Measurements from ENCODE around the gene CFAP299.
"Not testable (repeated sequence)": the region's sequence is repeated elsewhere in the genome, so short reads cannot be mapped to it uniquely, and the experiment has no call there.

The CFAP299 gene

DNA sequence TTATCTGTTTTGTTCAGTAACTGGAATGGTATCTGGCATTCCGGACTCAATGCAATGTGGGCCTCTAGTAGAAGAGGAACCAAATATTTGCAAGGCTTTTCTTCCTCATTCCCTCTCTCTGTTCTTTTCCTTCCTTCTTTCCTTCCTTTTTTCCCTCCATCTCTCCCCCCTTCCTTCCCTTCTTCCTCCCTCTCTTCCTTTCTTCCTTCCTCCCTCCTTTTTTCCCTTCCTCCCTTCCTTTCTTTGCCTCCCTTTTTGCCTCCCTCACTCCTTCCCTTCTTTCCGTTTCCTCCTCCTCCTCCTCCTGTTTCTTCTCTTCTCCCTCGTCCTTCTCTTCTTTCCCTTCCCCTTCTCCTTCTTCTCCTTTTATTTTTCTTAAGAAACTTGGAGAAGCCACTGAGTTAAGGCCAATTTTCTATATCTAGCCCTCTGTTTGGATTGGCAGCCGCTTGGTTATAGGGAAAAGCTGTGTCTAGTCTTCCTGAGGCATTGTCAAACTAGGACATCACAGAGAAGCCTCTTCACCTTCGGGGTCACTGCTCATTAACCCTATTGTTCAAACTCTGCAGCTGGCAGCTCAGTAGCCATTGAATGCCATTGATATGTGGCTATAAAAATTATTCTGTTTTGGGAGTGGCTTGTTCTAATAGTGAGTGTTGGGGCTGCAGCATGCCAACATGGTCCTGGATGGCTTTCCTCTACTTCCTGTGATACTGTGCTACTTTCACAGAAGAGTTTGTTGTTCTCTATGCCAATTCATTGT lies 95.9 kb downstream of the CFAP299 start:
- no peak overlapping the region for H3K9ac ChIP-seq (ENCODE audit: low read length)

DNA sequence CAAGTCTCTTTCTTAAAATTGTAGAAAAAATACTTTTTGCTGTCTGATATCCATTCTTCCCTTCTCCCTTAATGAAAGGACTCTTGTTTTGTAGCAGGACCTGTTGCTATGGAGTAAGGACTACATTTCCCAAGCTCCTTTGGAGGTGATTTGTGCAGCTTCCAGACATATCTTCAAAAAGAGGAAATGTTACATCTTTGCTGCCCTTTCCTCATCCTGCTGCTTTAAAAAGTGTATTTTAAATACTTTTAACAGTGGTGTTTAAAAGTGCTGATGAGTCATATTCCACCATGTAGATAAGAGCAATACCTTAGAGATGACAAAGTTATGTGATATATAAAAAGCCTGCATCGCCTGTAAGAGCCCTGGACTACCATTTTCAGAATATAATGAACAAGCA lies 98.7 kb downstream of the CFAP299 start:
- Histone ChIP-seq H3K9me2 (ENCODE audit: low read depth, low read length) (no peaks in the 10 kb centered on the region), H3K79me2 (ENCODE audit: insufficient read depth, low read length) (no peaks in the 10 kb centered on the region), H3K36me3 (ENCODE audit: insufficient read depth, low read length) (no peaks in the 10 kb centered on the region), H2AFZ (ENCODE audit: low read length) (no peak overlapping the region), H3K4me2 (ENCODE audit: low read length) (no peak overlapping the region), H4K20me1 (ENCODE audit: insufficient read depth, low read length) (no peaks in the 10 kb centered on the region), H3F3A (ENCODE audit: insufficient read depth, low read length) (no peaks in the 10 kb centered on the region), H3K4me3 (ENCODE audit: low read depth, low read length, poor library complexity, severe bottlenecking) (no peak overlapping the region), H3K4me1 (ENCODE audit: insufficient read depth, low read length, severe bottlenecking) (peaks cover 6% of the 10 kb centered on the region), H3K9me3 (ENCODE audit: low read length) (no peaks in the 10 kb centered on the region), H3K9ac (ENCODE audit: low read length) (no peak overlapping the region), H3K27me3 (ENCODE audit: insufficient read depth, low read length) (no peaks in the 10 kb centered on the region), H3K27ac (ENCODE audit: low read depth, low read length, poor library complexity, severe bottlenecking) (no peak overlapping the region)
- TF ChIP-seq, protein P1, sequence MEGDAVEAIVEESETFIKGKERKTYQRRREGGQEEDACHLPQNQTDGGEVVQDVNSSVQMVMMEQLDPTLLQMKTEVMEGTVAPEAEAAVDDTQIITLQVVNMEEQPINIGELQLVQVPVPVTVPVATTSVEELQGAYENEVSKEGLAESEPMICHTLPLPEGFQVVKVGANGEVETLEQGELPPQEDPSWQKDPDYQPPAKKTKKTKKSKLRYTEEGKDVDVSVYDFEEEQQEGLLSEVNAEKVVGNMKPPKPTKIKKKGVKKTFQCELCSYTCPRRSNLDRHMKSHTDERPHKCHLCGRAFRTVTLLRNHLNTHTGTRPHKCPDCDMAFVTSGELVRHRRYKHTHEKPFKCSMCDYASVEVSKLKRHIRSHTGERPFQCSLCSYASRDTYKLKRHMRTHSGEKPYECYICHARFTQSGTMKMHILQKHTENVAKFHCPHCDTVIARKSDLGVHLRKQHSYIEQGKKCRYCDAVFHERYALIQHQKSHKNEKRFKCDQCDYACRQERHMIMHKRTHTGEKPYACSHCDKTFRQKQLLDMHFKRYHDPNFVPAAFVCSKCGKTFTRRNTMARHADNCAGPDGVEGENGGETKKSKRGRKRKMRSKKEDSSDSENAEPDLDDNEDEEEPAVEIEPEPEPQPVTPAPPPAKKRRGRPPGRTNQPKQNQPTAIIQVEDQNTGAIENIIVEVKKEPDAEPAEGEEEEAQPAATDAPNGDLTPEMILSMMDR (IDR thresholded peaks at IDR 0.05; ENCODE audit: low read length): no peak
- no peak for TF ChIP-seq EZH2 (IDR thresholded peaks at IDR 0.05; ENCODE audit: borderline replicate concordance, low read length)

More for the DNA sequence above, 95.9 kb downstream of the CFAP299 start:
- Histone ChIP-seq H3K4me3 (ENCODE audit: low read depth, low read length, poor library complexity, severe bottlenecking) (no peak overlapping the region), H3K27ac (ENCODE audit: low read depth, low read length, poor library complexity, severe bottlenecking) (no peak overlapping the region), H4K20me1 (ENCODE audit: insufficient read depth, low read length) (no peaks in the 10 kb centered on the region), H3K79me2 (ENCODE audit: insufficient read depth, low read length) (no peaks in the 10 kb centered on the region), H2AFZ (ENCODE audit: low read length) (no peak overlapping the region), H3F3A (ENCODE audit: insufficient read depth, low read length) (no peaks in the 10 kb centered on the region), H3K4me1 (ENCODE audit: insufficient read depth, low read length, severe bottlenecking) (peaks cover 5% of the 10 kb centered on the region), H3K36me3 (ENCODE audit: insufficient read depth, low read length) (no peaks in the 10 kb centered on the region), H3K4me2 (ENCODE audit: low read length) (no peak overlapping the region), H3K27me3 (ENCODE audit: insufficient read depth, low read length) (no peaks in the 10 kb centered on the region), H3K9me2 (ENCODE audit: low read depth, low read length) (no peaks in the 10 kb centered on the region), H3K9me3 (ENCODE audit: low read length) (no peaks in the 10 kb centered on the region)
- TF ChIP-seq EZH2 (IDR thresholded peaks at IDR 0.05; ENCODE audit: borderline replicate concordance, low read length): no peak

DNA sequence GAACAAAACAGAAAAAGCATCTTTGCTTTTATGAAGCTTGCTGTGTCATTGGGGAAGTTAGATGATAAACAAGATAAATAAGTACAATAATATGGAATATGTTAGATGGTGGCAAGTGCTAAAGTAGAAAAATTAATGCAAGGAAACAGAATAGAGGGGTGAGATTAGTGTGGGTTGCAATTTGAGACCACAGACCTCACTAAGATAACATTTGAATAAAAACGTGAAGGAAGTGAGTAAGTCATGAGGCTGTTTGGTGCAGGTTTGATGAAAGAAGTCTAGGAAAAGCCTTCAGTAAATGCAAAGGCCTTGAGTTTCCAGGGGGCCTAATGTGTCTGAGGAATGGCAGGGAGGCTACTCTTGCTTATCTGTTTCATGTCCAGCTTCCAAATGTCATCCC lies 102.5 kb downstream of the CFAP299 start:
- Histone ChIP-seq H3K9me3 (ENCODE audit: low read length) (no peaks in the 10 kb centered on the region), H3K9ac (ENCODE audit: low read length) (no peak overlapping the region), H3K79me2 (ENCODE audit: insufficient read depth, low read length) (no peaks in the 10 kb centered on the region), H3K4me3 (ENCODE audit: low read depth, low read length, poor library complexity, severe bottlenecking) (no peak overlapping the region), H3K27ac (ENCODE audit: low read depth, low read length, poor library complexity, severe bottlenecking) (no peak overlapping the region), H4K20me1 (ENCODE audit: insufficient read depth, low read length) (no peaks in the 10 kb centered on the region), H2AFZ (ENCODE audit: low read length) (no peak overlapping the region), H3K4me2 (ENCODE audit: low read length) (no peak overlapping the region), H3K27me3 (ENCODE audit: insufficient read depth, low read length) (no peaks in the 10 kb centered on the region), H3K36me3 (ENCODE audit: insufficient read depth, low read length) (no peaks in the 10 kb centered on the region), H3K9me2 (ENCODE audit: low read depth, low read length) (no peaks in the 10 kb centered on the region), H3F3A (ENCODE audit: insufficient read depth, low read length) (no peaks in the 10 kb centered on the region), H3K4me1 (ENCODE audit: insufficient read depth, low read length, severe bottlenecking) (peaks cover 10% of the 10 kb centered on the region)
- TF ChIP-seq, protein P1 (IDR thresholded peaks at IDR 0.05; ENCODE audit: low read length): no peak
- no peak for TF ChIP-seq EZH2 (IDR thresholded peaks at IDR 0.05; ENCODE audit: borderline replicate concordance, low read length)

DNA sequence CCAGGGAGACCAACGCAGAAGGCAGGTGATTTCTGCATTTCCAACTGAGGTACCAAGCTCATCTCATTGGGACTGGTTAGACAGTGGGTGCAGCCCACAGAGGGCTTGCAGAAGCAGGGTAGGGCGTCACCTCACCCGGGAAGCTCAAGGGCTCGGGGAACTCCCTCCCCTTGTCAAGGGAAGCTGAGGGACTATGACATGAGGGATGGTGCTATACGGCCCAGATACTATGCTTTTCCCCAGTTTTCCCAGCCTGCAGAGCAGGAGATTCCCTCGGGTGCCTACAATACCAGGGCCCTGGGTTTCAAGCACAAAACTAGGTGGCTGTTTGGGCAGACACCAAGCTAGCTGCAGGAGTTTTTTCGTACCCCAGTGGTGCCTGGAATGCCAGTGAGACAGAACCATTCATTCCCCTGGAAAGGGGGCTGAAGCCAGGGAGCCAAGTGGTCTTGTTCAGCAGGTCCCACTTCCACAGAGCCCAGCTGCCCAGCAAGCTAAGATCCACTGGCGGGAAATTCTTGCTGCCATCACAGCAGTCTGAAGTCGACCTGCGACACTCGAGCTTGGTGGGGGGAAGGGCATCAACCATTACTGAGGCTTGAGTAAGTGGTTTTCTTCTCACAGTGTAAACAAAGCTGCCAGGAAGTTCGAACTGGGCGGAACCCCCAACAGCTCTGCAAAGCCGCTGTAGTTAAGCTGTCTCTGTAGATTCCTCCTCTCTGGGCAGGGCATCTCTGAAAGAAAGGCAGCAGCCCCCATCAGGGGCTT lies 103.9 kb downstream of the CFAP299 start:
- not testable (repeated sequence) for H3K36me3 ChIP-seq (ENCODE audit: insufficient read depth, low read length); H3K9me2 ChIP-seq (ENCODE audit: low read depth, low read length); H3K27ac ChIP-seq (ENCODE audit: low read depth, low read length, poor library complexity, severe bottlenecking); H3F3A ChIP-seq (ENCODE audit: insufficient read depth, low read length); H3K4me2 ChIP-seq (ENCODE audit: low read length); H3K4me3 ChIP-seq (ENCODE audit: low read depth, low read length, poor library complexity, severe bottlenecking); H3K9me3 ChIP-seq (ENCODE audit: low read length); H4K20me1 ChIP-seq (ENCODE audit: insufficient read depth, low read length); H3K9ac ChIP-seq (ENCODE audit: low read length); H2AFZ ChIP-seq (ENCODE audit: low read length); H3K27me3 ChIP-seq (ENCODE audit: insufficient read depth, low read length); H3K79me2 ChIP-seq (ENCODE audit: insufficient read depth, low read length)
- H3K4me1 ChIP-seq (ENCODE audit: insufficient read depth, low read length, severe bottlenecking): peaks cover 10% of the 10 kb centered on the region
